ENCODE data around the gene YIPF4. TPM values are rescaled to one million over a fixed set of nuclear protein-coding genes. Genes with fewer than 3 reads are reported as not detected.

YIPF4 gene
- total and polyA plus RNA-seq, 2 of the 4 experiments (the other 2 are of a cell fraction), result 3.6 to 6.8 TPM

DNA sequence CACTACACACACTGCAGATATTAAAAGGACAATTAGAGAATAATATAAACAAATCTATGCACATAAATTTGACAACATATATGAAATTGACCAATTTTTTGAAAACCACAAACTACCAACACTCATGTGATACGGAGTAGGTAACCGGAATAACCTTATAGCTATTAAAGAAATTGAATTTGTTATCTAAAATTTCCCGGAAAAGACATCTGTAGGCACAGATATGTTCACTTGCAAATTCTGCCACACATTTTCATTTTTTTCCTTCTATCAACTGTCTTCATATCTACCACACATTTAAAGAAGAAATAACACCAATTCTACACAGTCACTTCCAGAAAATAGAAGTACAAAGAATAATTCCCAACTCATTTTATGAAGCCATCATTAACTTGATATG, 35.4 kb upstream of the YIPF4 start:
- Histone ChIP-seq H2BK20ac (ENCODE audit: low read depth, low read length) (no peak overlapping the region), H4K20me1 (ENCODE audit: insufficient read depth, low read length) (no peaks in the 10 kb centered on the region), H3K56ac (ENCODE audit: extremely low read depth, insufficient read depth, low read length) (no peak overlapping the region), H2AFZ (replicated peaks; ENCODE audit: low read length, poor library complexity) (no peak overlapping the region), H3K27ac (ENCODE audit: insufficient read depth, low read length) (no peak overlapping the region), H2BK5ac (ENCODE audit: low read depth, low read length, poor library complexity, severe bottlenecking) (no peak overlapping the region), H4K8ac (ENCODE audit: low read depth in 2 of 2, low read length in 2 of 2) (no peak overlapping the region), H3K4me3 (ENCODE audit: insufficient read depth, low read depth, low read length) (no peak overlapping the region), H3K27me3 (ENCODE audit: control insufficient read depth, insufficient read depth, low read length) (no peaks in the 10 kb centered on the region), H3K9me3 (ENCODE audit: control insufficient read depth, insufficient read depth, low read length) (no peaks in the 10 kb centered on the region), H2BK15ac (ENCODE audit: low read depth, low read length) (no peak overlapping the region), H2AK9ac (replicated peaks; ENCODE audit: low read depth, low read length, poor library complexity) (no peak overlapping the region), H3K36me3 (ENCODE audit: control insufficient read depth, insufficient read depth, low read length) (no peaks in the 10 kb centered on the region), H4K91ac (ENCODE audit: insufficient read depth, low read depth, low read length) (no peak overlapping the region), H3K4me1 (ENCODE audit: control insufficient read depth, insufficient read depth, low read length) (no peaks in the 10 kb centered on the region), H4K5ac (ENCODE audit: low read depth, low read length) (no peak overlapping the region), H3K18ac (ENCODE audit: low read depth, low read length) (no peak overlapping the region), H3K4me2 (ENCODE audit: low read depth, low read length) (no peak overlapping the region), H3K9ac (ENCODE audit: low read depth, low read length) (no peak overlapping the region), H3K79me1 (ENCODE audit: low read depth in 1 of 2, low read length in 2 of 2) (no peaks in the 10 kb centered on the region), H3K9me1 (ENCODE audit: insufficient read depth, low read length) (no peaks in the 10 kb centered on the region), H3K14ac (replicated peaks; ENCODE audit: low read depth, low read length) (no peak overlapping the region), H3K4ac (ENCODE audit: low read depth, low read length) (no peak overlapping the region), H2AK5ac (ENCODE audit: low read depth, low read length) (no peak overlapping the region), H2BK120ac (ENCODE audit: low read depth, low read length) (no peak overlapping the region), H3K23ac (ENCODE audit: low read depth, low read length) (no peak overlapping the region)
- intact Hi-C loops (cut with micrococcal nuclease) (no loop called here), dilution Hi-C loops (cut with HindIII; ENCODE audit: low sequenced_read_pairs, unreplicated experiment) (no loop called here), in situ Hi-C loops (cut with MboI; ENCODE audit: low sequenced_read_pairs) (no loop called here)
- POLR2A ChIA-PET (ENCODE audit: unreplicated experiment), result no interaction called here
- CTCF ChIA-PET, result no interaction called here
- ATAC-seq (ENCODE audit: low read depth) (no peak), DNase-seq (no peak)
- TF ChIP-seq, protein P1, sequence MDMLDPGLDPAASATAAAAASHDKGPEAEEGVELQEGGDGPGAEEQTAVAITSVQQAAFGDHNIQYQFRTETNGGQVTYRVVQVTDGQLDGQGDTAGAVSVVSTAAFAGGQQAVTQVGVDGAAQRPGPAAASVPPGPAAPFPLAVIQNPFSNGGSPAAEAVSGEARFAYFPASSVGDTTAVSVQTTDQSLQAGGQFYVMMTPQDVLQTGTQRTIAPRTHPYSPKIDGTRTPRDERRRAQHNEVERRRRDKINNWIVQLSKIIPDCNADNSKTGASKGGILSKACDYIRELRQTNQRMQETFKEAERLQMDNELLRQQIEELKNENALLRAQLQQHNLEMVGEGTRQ (IDR thresholded peaks at IDR 0.05; ENCODE audit: low read depth, low read length), result no peak
- TF ChIP-seq FOS (IDR thresholded peaks at IDR 0.05; ENCODE audit: low read depth, low read length) (no peak), CEBPB (IDR thresholded peaks at IDR 0.05; ENCODE audit: low read depth, low read length) (no peak), MAZ (IDR thresholded peaks at IDR 0.05; ENCODE audit: borderline replicate concordance, low read depth, low read length) (no peak), SMC3 (IDR thresholded peaks at IDR 0.05; ENCODE audit: low read depth, low read length) (no peak), CHD1 (IDR thresholded peaks at IDR 0.05; ENCODE audit: low read depth, low read length) (no peak), NFE2L2 (IDR thresholded peaks at IDR 0.05; ENCODE audit: low read depth, low read length) (no peak), POLR2A (IDR thresholded peaks at IDR 0.05; ENCODE audit: low read depth, low read length) (no peak), RCOR1 (IDR thresholded peaks at IDR 0.05; ENCODE audit: insufficient replicate concordance, low read length) (no peak), BHLHE40 (IDR thresholded peaks at IDR 0.05; ENCODE audit: low read depth, low read length) (no peak), RFX5 (IDR thresholded peaks at IDR 0.05; ENCODE audit: low read depth, low read length) (no peak), RAD21 (IDR thresholded peaks at IDR 0.05; ENCODE audit: low read length) (no peak), MAFK (IDR thresholded peaks at IDR 0.05; ENCODE audit: low read depth, low read length) (no peak), MXI1 (IDR thresholded peaks at IDR 0.05; ENCODE audit: borderline replicate concordance, low read depth, low read length) (no peak)
- TF ChIP-seq, protein P2, sequence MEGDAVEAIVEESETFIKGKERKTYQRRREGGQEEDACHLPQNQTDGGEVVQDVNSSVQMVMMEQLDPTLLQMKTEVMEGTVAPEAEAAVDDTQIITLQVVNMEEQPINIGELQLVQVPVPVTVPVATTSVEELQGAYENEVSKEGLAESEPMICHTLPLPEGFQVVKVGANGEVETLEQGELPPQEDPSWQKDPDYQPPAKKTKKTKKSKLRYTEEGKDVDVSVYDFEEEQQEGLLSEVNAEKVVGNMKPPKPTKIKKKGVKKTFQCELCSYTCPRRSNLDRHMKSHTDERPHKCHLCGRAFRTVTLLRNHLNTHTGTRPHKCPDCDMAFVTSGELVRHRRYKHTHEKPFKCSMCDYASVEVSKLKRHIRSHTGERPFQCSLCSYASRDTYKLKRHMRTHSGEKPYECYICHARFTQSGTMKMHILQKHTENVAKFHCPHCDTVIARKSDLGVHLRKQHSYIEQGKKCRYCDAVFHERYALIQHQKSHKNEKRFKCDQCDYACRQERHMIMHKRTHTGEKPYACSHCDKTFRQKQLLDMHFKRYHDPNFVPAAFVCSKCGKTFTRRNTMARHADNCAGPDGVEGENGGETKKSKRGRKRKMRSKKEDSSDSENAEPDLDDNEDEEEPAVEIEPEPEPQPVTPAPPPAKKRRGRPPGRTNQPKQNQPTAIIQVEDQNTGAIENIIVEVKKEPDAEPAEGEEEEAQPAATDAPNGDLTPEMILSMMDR (conservative IDR thresholded peaks at IDR 0.05; ENCODE audit: low read depth, low read length), result no peak
- TF ChIP-seq, protein P3, sequence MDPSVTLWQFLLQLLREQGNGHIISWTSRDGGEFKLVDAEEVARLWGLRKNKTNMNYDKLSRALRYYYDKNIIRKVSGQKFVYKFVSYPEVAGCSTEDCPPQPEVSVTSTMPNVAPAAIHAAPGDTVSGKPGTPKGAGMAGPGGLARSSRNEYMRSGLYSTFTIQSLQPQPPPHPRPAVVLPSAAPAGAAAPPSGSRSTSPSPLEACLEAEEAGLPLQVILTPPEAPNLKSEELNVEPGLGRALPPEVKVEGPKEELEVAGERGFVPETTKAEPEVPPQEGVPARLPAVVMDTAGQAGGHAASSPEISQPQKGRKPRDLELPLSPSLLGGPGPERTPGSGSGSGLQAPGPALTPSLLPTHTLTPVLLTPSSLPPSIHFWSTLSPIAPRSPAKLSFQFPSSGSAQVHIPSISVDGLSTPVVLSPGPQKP (IDR thresholded peaks at IDR 0.05; ENCODE audit: borderline replicate concordance, low read depth, low read length), result no peak
- no TSS peak for BruUV-seq (replicated peaks)
- WGBS, 2 experiments (ENCODE audit: extremely low coverage in 2 of 2, insufficient read length in 1 of 2), result 100% methylated on average over 1 of the region's 3 CpGs; no CpG with 5 or more reads in 1 of the 2 experiments

All from IMR-90 (cell line).